OCI-LY7 (cell line): ENCODE data around the gene KAT6B.

Experiments used
- CTCF ChIP-seq: fragments of 200-600 bp; sonication (generic); conservative IDR thresholded peaks from 2 replicates; pipeline ENCODE4 v1.5.1; 2014; ENCODE audit warnings: mild to moderate bottlenecking, antibody characterized with exemption, low read length, moderate library complexity, mixed read lengths
- EZH2phosphoT487 ChIP-seq: fragments of 200-600 bp; sonication (generic); IDR thresholded peaks from 2 replicates; pipeline ENCODE4 v1.6.1; 2018; ENCODE audit warnings: low read depth, borderline replicate concordance, mild to moderate bottlenecking, mixed run types, antibody characterized with exemption, low read length, moderate library complexity, mixed read lengths

- TF ChIP-seq CTCF (no peak), EZH2phosphoT487 (no peak)
These were observed 28.9 kb upstream of the KAT6B start for GRCh38 chr10:74797550-74797949.
